ENCODE results near the gene DCPS. TPM values are rescaled to one million over a fixed set of nuclear protein-coding genes. Genes with fewer than 3 reads are reported as not detected.
"Not testable (repeated sequence)": the region's sequence is repeated elsewhere in the genome, so short reads cannot be mapped to it uniquely, and the experiment has no call there.

Gene DCPS
- polyA plus RNA-seq, 4 donors = 12.7 to 17.6 (median 15.8) TPM

- not testable (repeated sequence) for DNase-seq (ENCODE audit: low read depth in 4 of 4, low spot score in 2 of 4)
Observed at GRCh38 chr11:126374562-126375300, 70.9 kb downstream of the DCPS start.

- DNase-seq (ENCODE audit: low read depth in 4 of 4, low spot score in 2 of 4) = no peak
Observed at GRCh38 chr11:126375726-126376125, 71.9 kb downstream of the DCPS start.

GRCh38 chr11:126378763-126379162, 74.9 kb downstream of the DCPS start:
- DNase-seq (ENCODE audit: low read depth in 4 of 4, low spot score in 2 of 4) = no peak

GRCh38 chr11:126380909-126381308, 77.0 kb downstream of the DCPS start:
- no peak for DNase-seq (ENCODE audit: low read depth in 4 of 4, low spot score in 2 of 4)

GRCh38 chr11:126381960-126382359, 78.1 kb downstream of the DCPS start:
- DNase-seq (ENCODE audit: low read depth in 4 of 4, low spot score in 2 of 4) = not testable (repeated sequence)

GRCh38 chr11:126382641-126383040, 78.8 kb downstream of the DCPS start:
- DNase-seq (ENCODE audit: low read depth in 4 of 4, low spot score in 2 of 4) = not testable (repeated sequence)

- no peak for DNase-seq (ENCODE audit: low read depth in 4 of 4, low spot score in 2 of 4)
Observed at GRCh38 chr11:126383339-126384335, 79.8 kb downstream of the DCPS start.

- no peak for DNase-seq (ENCODE audit: low read depth in 4 of 4, low spot score in 2 of 4)
Observed at GRCh38 chr11:126384449-126385070, 80.7 kb downstream of the DCPS start.

GRCh38 chr11:126385991-126386728, 82.3 kb downstream of the DCPS start:
- DNase-seq (ENCODE audit: low read depth in 4 of 4, low spot score in 2 of 4) = no peak

- DNase-seq (ENCODE audit: low read depth in 4 of 4, low spot score in 2 of 4) = not testable (repeated sequence)
Observed at GRCh38 chr11:126386729-126387071, 82.8 kb downstream of the DCPS start.

GRCh38 chr11:126387857-126388256, 84.0 kb downstream of the DCPS start:
- no peak for DNase-seq (ENCODE audit: low read depth in 4 of 4, low spot score in 2 of 4)

GRCh38 chr11:126390272-126390867, 86.5 kb downstream of the DCPS start:
- no peak for DNase-seq (ENCODE audit: low read depth in 4 of 4, low spot score in 2 of 4)

GRCh38 chr11:126391286-126391954, 87.6 kb downstream of the DCPS start:
- DNase-seq (ENCODE audit: low read depth in 4 of 4, low spot score in 2 of 4) = no peak

GRCh38 chr11:126391970-126392632, 88.2 kb downstream of the DCPS start:
- DNase-seq (ENCODE audit: low read depth in 4 of 4, low spot score in 2 of 4) = no peak

GRCh38 chr11:126392633-126393013, 88.8 kb downstream of the DCPS start:
- DNase-seq (ENCODE audit: low read depth in 4 of 4, low spot score in 2 of 4) = no peak

GRCh38 chr11:126393143-126393542, 89.3 kb downstream of the DCPS start:
- no peak for DNase-seq (ENCODE audit: low read depth in 4 of 4, low spot score in 2 of 4)

GRCh38 chr11:126394036-126394435, 90.2 kb downstream of the DCPS start:
- DNase-seq (ENCODE audit: low read depth in 4 of 4, low spot score in 2 of 4) = no peak

- DNase-seq (ENCODE audit: low read depth in 4 of 4, low spot score in 2 of 4) = not testable (repeated sequence)
Observed at GRCh38 chr11:126394634-126395072, 90.8 kb downstream of the DCPS start.
